ENCODE measurements around the gene LEAP2. TPM values are rescaled to one million over a fixed set of nuclear protein-coding genes. Genes with fewer than 3 reads are reported as not detected.
"Not testable (repeated sequence)": the region's sequence is repeated elsewhere in the genome, so short reads cannot be mapped to it uniquely, and the experiment has no call there.

LEAP2 gene
- total RNA-seq, 1 experiment from 2014 or later: 0.36 TPM

DNA sequence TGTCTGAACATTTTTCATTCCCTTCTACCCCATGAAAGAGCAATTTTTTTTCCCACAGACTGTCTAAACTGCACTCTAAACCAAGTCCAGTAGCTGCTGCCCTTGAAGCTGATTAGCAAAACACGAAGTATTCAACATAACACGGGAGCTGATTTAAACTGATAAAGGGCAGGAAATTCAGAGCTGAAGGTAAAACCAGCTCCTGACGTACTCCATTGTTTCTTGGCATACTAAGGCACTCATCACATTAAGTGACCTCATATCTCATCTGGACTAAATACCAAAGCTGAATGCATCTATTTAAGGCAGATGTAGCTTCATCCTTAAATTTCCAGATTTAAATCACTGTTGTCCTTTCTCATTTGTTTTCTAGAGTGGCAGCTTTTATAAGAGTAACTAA is 19.2 kb upstream of the LEAP2 start:
- ATAC-seq: no peak
- TF ChIP-seq, protein P1, sequence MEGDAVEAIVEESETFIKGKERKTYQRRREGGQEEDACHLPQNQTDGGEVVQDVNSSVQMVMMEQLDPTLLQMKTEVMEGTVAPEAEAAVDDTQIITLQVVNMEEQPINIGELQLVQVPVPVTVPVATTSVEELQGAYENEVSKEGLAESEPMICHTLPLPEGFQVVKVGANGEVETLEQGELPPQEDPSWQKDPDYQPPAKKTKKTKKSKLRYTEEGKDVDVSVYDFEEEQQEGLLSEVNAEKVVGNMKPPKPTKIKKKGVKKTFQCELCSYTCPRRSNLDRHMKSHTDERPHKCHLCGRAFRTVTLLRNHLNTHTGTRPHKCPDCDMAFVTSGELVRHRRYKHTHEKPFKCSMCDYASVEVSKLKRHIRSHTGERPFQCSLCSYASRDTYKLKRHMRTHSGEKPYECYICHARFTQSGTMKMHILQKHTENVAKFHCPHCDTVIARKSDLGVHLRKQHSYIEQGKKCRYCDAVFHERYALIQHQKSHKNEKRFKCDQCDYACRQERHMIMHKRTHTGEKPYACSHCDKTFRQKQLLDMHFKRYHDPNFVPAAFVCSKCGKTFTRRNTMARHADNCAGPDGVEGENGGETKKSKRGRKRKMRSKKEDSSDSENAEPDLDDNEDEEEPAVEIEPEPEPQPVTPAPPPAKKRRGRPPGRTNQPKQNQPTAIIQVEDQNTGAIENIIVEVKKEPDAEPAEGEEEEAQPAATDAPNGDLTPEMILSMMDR (conservative IDR thresholded peaks at IDR 0.05; ENCODE audit: low read depth, low read length): no peak
- TF ChIP-seq EZH2 (IDR thresholded peaks at IDR 0.05; ENCODE audit: low read length, unreplicated experiment) (no peak), EZH2phosphoT487 (IDR thresholded peaks at IDR 0.05; ENCODE audit: borderline replicate concordance, low read length) (no peak)
- H3K27ac ChIP-seq (ENCODE audit: low read length): no peak overlapping the region

DNA sequence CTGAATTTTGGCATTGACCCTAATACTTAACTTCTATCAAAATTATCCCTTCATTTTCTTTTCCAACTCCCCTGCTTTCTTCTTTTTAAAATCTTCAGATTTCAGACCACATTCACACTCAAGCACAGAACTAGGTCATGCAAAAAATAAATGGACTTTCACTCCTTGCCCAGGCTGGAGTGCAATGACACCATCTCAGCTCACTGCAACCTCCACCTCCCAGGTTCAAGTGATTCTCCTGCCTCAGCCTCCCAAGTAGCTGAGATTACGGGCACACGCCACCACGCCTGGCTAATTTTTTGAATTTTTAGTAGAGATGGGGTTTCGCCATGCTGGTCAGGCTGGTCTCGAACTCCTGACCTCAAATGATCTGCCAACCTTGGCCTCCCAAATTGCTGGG is 18.5 kb upstream of the LEAP2 start:
- ATAC-seq; CTCF ChIA-PET; H4K20me1 ChIP-seq (ENCODE audit: low read length); H3F3A ChIP-seq (ENCODE audit: low read length, unreplicated experiment); H2AFZ ChIP-seq (ENCODE audit: low read length); POLR2A ChIA-PET (ENCODE audit: unreplicated experiment); H3K4me3 ChIP-seq (ENCODE audit: low read length); H3K4me1 ChIP-seq (ENCODE audit: insufficient read depth, low read length); BruUV-seq (replicated peaks); H3K9ac ChIP-seq (ENCODE audit: low read length); H3K27me3 ChIP-seq (ENCODE audit: low read length); H3K4me2 ChIP-seq (ENCODE audit: low read length); intact Hi-C loops (cut with micrococcal nuclease); DNase-seq; H3K9me2 ChIP-seq (replicated peaks; ENCODE audit: low read length); H3K27ac ChIP-seq (ENCODE audit: low read length); H3K9me3 ChIP-seq (ENCODE audit: low read length); H3K79me2 ChIP-seq (ENCODE audit: low read length); H3K36me3 ChIP-seq (ENCODE audit: low read depth, low read length): not testable (repeated sequence)

More for the DNA sequence above, 19.2 kb upstream of the LEAP2 start:
- Histone ChIP-seq H3K9me3 (ENCODE audit: low read length) (no peaks in the 10 kb centered on the region), H3K4me1 (ENCODE audit: insufficient read depth, low read length) (no peaks in the 10 kb centered on the region), H3K9ac (ENCODE audit: low read length) (no peak overlapping the region), H3K4me2 (ENCODE audit: low read length) (no peak overlapping the region), H3K9me2 (replicated peaks; ENCODE audit: low read length) (no peaks in the 10 kb centered on the region), H3K4me3 (ENCODE audit: low read length) (no peak overlapping the region), H2AFZ (ENCODE audit: low read length) (no peak overlapping the region), H3K27me3 (ENCODE audit: low read length) (no peaks in the 10 kb centered on the region), H3K36me3 (ENCODE audit: low read depth, low read length) (no peaks in the 10 kb centered on the region), H4K20me1 (ENCODE audit: low read length) (no peaks in the 10 kb centered on the region), H3F3A (ENCODE audit: low read length, unreplicated experiment) (no peaks in the 10 kb centered on the region), H3K79me2 (ENCODE audit: low read length) (no peaks in the 10 kb centered on the region)
- no peak for DNase-seq
- ChIA-PET POLR2A (ENCODE audit: unreplicated experiment) (no interaction called here), CTCF (interaction anchor here (0.9 kb wide), 1 partner anchor 180 kb away, joined by 3 read pairs; no protein-coding TSS in a partner anchor)
- intact Hi-C loops (cut with micrococcal nuclease): no loop called here
- BruUV-seq (replicated peaks): no TSS peak

DNA sequence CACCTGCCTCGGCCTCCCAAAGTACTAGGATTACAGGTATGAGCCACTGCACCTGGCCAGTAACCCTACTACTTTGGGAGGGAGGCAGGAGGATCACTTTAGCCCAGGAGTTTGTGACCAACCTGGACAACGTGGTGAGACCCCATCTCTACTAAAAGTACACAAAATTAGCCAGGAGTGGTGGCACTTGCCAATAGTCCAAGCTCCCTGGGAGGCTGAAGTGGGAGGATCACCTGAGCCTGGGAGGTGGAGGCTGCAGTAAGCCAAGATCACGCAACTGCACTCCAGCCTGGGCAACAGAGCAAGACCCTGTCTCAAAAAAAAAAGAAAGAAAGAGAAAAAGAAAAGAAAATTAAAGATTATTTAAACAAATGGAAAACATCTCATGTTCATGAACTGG is 17.5 kb upstream of the LEAP2 start:
- Histone ChIP-seq H3K4me2 (ENCODE audit: low read length) (no peak overlapping the region), H3K9ac (ENCODE audit: low read length) (no peak overlapping the region), H3K27ac (ENCODE audit: low read length) (no peak overlapping the region), H3K9me2 (replicated peaks; ENCODE audit: low read length) (no peaks in the 10 kb centered on the region), H3K36me3 (ENCODE audit: low read depth, low read length) (no peaks in the 10 kb centered on the region), H3K9me3 (ENCODE audit: low read length) (no peaks in the 10 kb centered on the region), H2AFZ (ENCODE audit: low read length) (no peak overlapping the region), H3K4me1 (ENCODE audit: insufficient read depth, low read length) (no peaks in the 10 kb centered on the region), H3F3A (ENCODE audit: low read length, unreplicated experiment) (no peaks in the 10 kb centered on the region), H3K27me3 (ENCODE audit: low read length) (no peaks in the 10 kb centered on the region), H3K79me2 (ENCODE audit: low read length) (no peaks in the 10 kb centered on the region), H3K4me3 (ENCODE audit: low read length) (no peak overlapping the region), H4K20me1 (ENCODE audit: low read length) (no peaks in the 10 kb centered on the region)
- CTCF ChIA-PET: no interaction called here
- intact Hi-C loops (cut with micrococcal nuclease): no loop called here
- no TSS peak for BruUV-seq (replicated peaks)
- POLR2A ChIA-PET (ENCODE audit: unreplicated experiment): no interaction called here
- ATAC-seq: no peak
- DNase-seq: no peak
- TF ChIP-seq EZH2phosphoT487 (IDR thresholded peaks at IDR 0.05; ENCODE audit: borderline replicate concordance, low read length) (no peak), EZH2 (IDR thresholded peaks at IDR 0.05; ENCODE audit: low read length, unreplicated experiment) (no peak)
- TF ChIP-seq, protein P1 (conservative IDR thresholded peaks at IDR 0.05; ENCODE audit: low read depth, low read length): no peak
